Measurements from ENCODE around the gene TPP2.

The TPP2 gene

DNA sequence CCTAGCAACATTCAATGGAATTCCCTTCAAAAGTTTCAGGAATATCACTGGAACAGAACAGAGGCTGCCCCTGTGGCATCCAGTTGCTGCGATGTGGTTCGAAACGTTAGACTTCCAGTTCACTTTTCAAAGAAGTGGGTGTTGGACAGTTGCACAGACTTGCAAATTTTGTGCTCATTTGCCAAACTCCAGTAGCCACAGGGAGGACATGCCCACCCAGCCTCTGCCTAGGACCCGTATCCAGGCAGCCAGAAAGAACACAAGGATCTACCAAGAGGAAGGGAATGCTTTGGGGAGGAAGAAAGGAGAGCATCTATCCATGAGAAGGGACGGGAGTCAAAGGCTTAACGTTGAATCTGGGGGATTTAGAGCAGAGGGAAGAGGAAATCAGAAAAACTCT, 98.2 kb downstream of the TPP2 start, which contains the start of gene METTL21C:
Gene METTL21C (minus strand): TSS at position 108 of the 400 bp plus-strand sequence. CDS start 546 bp downstream, outside the sequence.
- TF ChIP-seq, protein P1, sequence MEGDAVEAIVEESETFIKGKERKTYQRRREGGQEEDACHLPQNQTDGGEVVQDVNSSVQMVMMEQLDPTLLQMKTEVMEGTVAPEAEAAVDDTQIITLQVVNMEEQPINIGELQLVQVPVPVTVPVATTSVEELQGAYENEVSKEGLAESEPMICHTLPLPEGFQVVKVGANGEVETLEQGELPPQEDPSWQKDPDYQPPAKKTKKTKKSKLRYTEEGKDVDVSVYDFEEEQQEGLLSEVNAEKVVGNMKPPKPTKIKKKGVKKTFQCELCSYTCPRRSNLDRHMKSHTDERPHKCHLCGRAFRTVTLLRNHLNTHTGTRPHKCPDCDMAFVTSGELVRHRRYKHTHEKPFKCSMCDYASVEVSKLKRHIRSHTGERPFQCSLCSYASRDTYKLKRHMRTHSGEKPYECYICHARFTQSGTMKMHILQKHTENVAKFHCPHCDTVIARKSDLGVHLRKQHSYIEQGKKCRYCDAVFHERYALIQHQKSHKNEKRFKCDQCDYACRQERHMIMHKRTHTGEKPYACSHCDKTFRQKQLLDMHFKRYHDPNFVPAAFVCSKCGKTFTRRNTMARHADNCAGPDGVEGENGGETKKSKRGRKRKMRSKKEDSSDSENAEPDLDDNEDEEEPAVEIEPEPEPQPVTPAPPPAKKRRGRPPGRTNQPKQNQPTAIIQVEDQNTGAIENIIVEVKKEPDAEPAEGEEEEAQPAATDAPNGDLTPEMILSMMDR (IDR thresholded peaks at IDR 0.05; ENCODE audit: low read length, missing control alignments): no peak
- H3K4me3 ChIP-seq (replicated peaks; ENCODE audit: low read depth, low read length): no peak within 1 kb of the TSS
- no peak for DNase-seq (ENCODE audit: low read depth)

DNA sequence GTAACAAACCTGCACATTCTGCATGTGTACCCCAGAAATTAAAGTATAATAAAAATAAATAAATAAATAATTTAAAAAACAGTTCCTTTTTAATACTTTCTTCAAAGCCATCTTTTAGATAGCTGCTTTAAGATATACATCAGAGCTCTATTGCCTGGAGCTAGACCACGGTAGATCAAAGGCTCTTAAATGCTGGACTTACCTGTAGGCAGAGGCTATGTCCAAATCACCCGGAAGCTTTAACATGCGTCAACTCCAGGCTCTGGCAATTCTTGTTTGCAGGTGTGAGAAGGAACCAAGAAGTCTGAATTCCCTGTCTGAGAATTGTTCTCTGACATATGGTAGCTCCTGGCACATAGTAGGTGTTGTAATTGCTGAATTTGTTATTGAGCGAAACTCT, 99.7 kb downstream of the TPP2 start:
- TF ChIP-seq, protein P1 (IDR thresholded peaks at IDR 0.05; ENCODE audit: low read length, missing control alignments): no peak
- DNase-seq (ENCODE audit: low read depth): no peak
- H3K4me3 ChIP-seq (replicated peaks; ENCODE audit: low read depth, low read length): no peak overlapping the region

GRCh38 chr13:102697264-102697663, 100.5 kb downstream of the TPP2 start:
- H3K4me3 ChIP-seq (replicated peaks; ENCODE audit: low read depth, low read length): no peak overlapping the region
- no peak for DNase-seq (ENCODE audit: low read depth)
- TF ChIP-seq, protein P1 (IDR thresholded peaks at IDR 0.05; ENCODE audit: low read length, missing control alignments): no peak

DNA sequence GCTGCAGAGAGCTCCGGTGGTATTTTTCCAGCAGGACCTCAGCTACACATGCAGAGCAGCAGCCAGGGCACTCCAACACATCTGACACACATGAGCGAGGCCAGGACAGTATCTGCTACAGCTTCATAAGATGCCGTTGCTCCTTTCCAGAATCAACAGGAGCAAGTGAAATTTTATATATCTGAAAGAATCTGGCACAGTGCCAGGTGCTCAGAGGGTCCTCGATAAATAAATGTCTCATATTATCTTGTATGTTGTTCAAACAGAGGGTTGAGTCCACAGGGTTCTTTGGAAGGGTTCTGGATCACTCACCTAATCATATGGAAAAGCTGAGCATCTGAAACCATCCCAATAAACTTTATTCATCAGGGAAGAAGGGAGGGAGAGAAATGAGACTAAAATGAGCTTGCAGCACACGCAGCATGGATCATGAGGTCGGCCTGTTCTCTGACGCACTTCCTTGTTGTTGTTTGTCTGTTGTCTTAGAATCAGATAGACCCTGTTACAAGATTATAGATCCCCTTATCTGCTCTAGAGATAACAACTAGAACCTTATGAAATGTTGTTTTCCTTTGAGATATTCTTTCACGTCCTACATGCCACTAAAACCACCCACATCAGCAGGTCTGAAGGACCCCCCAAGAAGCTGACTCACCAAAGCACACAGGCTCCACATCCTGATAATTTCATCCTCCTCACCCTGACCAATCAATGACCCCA, 101.3 kb downstream of the TPP2 start:
- H3K4me3 ChIP-seq (replicated peaks; ENCODE audit: low read depth, low read length): no peak overlapping the region
- TF ChIP-seq, protein P1 (IDR thresholded peaks at IDR 0.05; ENCODE audit: low read length, missing control alignments): no peak
- DNase-seq (ENCODE audit: low read depth): no peak

GRCh38 chr13:102698649-102698980, 101.8 kb downstream of the TPP2 start:
- DNase-seq (ENCODE audit: low read depth): no peak
- TF ChIP-seq, protein P1 (IDR thresholded peaks at IDR 0.05; ENCODE audit: low read length, missing control alignments): no peak
- H3K4me3 ChIP-seq (replicated peaks; ENCODE audit: low read depth, low read length): no peak overlapping the region

DNA sequence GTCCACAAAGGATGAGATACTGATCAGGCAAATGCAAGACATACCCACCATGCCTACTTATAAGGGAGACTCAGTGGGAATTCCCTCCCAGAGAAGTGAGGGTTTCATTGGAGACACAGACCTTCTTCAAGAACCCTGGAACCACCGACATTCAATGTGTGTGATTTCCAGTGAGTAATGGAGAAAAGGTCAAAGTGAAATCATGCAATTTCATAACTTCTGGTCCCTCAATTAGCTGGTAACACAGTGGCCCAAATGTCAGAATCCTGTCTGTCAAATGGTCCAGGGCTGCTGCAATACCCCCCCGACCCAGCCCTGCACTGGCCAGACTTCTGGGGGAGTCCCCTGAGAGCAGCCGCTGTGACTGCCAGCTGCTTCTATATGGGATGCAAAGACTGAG, 102.7 kb downstream of the TPP2 start:
- TF ChIP-seq, protein P1 (IDR thresholded peaks at IDR 0.05; ENCODE audit: low read length, missing control alignments): no peak
- no peak overlapping the region for H3K4me3 ChIP-seq (replicated peaks; ENCODE audit: low read depth, low read length)
- no peak for DNase-seq (ENCODE audit: low read depth)
